Trophoblast cell (in vitro differentiated cells and primary cell): Measurements from ENCODE around the gene PRTN3.

Source experiments
- DNase-seq, 2 donors: peaks; one replicate each; pipeline ENCODE4 v3.0.0-alpha.2; 2016
- H2AFZ ChIP-seq: 2 replicates; pipeline ENCODE4 v1.6.1; 2013; ENCODE audit warnings: low read length, moderate library complexity, mild to moderate bottlenecking; ENCODE audit not compliant: insufficient read depth, poor library complexity
- H2AK5ac ChIP-seq: 2 replicates; pipeline ENCODE4 v1.6.1; 2013; ENCODE audit warnings: mild to moderate bottlenecking, low read length
- H2BK120ac ChIP-seq: 2 replicates; pipeline ENCODE4 v1.6.1; 2013; ENCODE audit warnings: low read length, mild to moderate bottlenecking, moderate library complexity; ENCODE audit not compliant: insufficient read depth, poor library complexity
- H2BK12ac ChIP-seq: 2 replicates; pipeline ENCODE4 v1.6.1; 2013; ENCODE audit warnings: mild to moderate bottlenecking, low read length, moderate library complexity
- H2BK5ac ChIP-seq: 2 replicates; pipeline ENCODE4 v1.6.1; 2013; ENCODE audit warnings: low read length, low read depth, moderate library complexity, mild to moderate bottlenecking; ENCODE audit not compliant: poor library complexity
- H3K14ac ChIP-seq: 2 replicates; pipeline ENCODE4 v1.6.1; 2013; ENCODE audit warnings: mild to moderate bottlenecking, low read length
- H3K18ac ChIP-seq: 2 replicates; pipeline ENCODE4 v1.6.1; 2013; ENCODE audit warnings: mild to moderate bottlenecking, low read length
- H3K23ac ChIP-seq: 2 replicates; pipeline ENCODE4 v1.6.1; 2013; ENCODE audit warnings: low read length
- H3K27ac ChIP-seq: 2 replicates; pipeline ENCODE4 v1.5.1; 2013; ENCODE audit warnings: low read depth, mild to moderate bottlenecking, inconsistent platforms, low read length, moderate library complexity
- H3K27me3 ChIP-seq: 2 replicates; pipeline ENCODE4 v1.6.1; 2013; ENCODE audit warnings: inconsistent platforms, mild to moderate bottlenecking, low read length, moderate library complexity; ENCODE audit not compliant: insufficient read depth
- H3K36me3 ChIP-seq, 2 experiments: 1 replicate in 1 of 2; 2 replicates in 1 of 2; pipeline ENCODE4 v1.6.1; 2013; ENCODE audit warnings: low read length in 2 of 2, mild to moderate bottlenecking in 2 of 2, moderate library complexity in 1 of 2; ENCODE audit not compliant: insufficient read depth in 2 of 2, control insufficient read depth in 1 of 2
- H3K4ac ChIP-seq: 2 replicates; pipeline ENCODE4 v1.6.1; 2013; ENCODE audit warnings: low read depth, mild to moderate bottlenecking, low read length, moderate library complexity
- H3K4me1 ChIP-seq, 2 experiments: 1 replicate in 1 of 2; 2 replicates in 1 of 2; pipeline ENCODE4 v1.6.1; 2013; ENCODE audit warnings: low read length in 2 of 2, mild to moderate bottlenecking in 2 of 2, moderate library complexity in 1 of 2; ENCODE audit not compliant: insufficient read depth in 2 of 2, control insufficient read depth in 1 of 2
- H3K4me2 ChIP-seq: 2 replicates; pipeline ENCODE4 v1.6.1; 2013; ENCODE audit warnings: inconsistent platforms, mild to moderate bottlenecking, low read length, moderate library complexity
- H3K4me3 ChIP-seq: 2 replicates; pipeline ENCODE4 v1.5.1; 2013; ENCODE audit warnings: mild to moderate bottlenecking, low read depth, low read length, inconsistent platforms
- H3K79me1 ChIP-seq: one replicate; pipeline ENCODE4 v1.6.1; 2013; ENCODE audit warnings: low read length
- H3K79me2 ChIP-seq: 2 replicates; pipeline ENCODE4 v1.6.1; 2013; ENCODE audit warnings: low read length, mild to moderate bottlenecking; ENCODE audit not compliant: control insufficient read depth, insufficient read depth, poor library complexity
- H3K9ac ChIP-seq: 2 replicates; pipeline ENCODE4 v1.6.1; 2013; ENCODE audit warnings: mild to moderate bottlenecking, low read length
- H3K9me3 ChIP-seq: 2 replicates; pipeline ENCODE4 v1.6.1; 2013; ENCODE audit warnings: low read depth, mild to moderate bottlenecking, control low read depth, inconsistent platforms, low read length; ENCODE audit not compliant: insufficient read depth
- H4K12ac ChIP-seq: 2 replicates; pipeline ENCODE4 v1.6.1; 2013; ENCODE audit warnings: low read depth, mild to moderate bottlenecking, low read length, moderate library complexity
- H4K8ac ChIP-seq: 2 replicates; pipeline ENCODE4 v1.6.1; 2013; ENCODE audit warnings: low read depth, mild to moderate bottlenecking, low read length, moderate library complexity
- H4K91ac ChIP-seq: one replicate; pipeline ENCODE4 v1.6.1; 2013; ENCODE audit warnings: low read depth, mild to moderate bottlenecking, low read length, moderate library complexity
- WGBS: extraction: QIAGEN DNeasy Blood & Tissue Kit; methylation state at CpG from one replicate; pipeline ENCODE4 v1.1.7; 2013; ENCODE audit warnings: missing lambda C conversion rate; ENCODE audit not compliant: insufficient read length, insufficient coverage; ENCODE audit errors: extremely low coverage; 5-methylcytosine and 5-hydroxymethylcytosine counted together

Gene PRTN3

GRCh38 chr19:855566-856120 lies 14.8 kb downstream of the PRTN3 start:
- Histone ChIP-seq H3K9ac (no peak overlapping the region), H3K4ac (no peak overlapping the region), H2BK12ac (no peak overlapping the region), H4K91ac (no peak overlapping the region), H3K18ac (no peak overlapping the region), H2AFZ (no peak overlapping the region), H3K23ac (no peak overlapping the region), H4K12ac (no peak overlapping the region), H3K4me1 (peaks cover 3 to 5% of the 10 kb centered on the region in 2 experiments), H3K14ac (no peak overlapping the region), H3K79me1 (no peaks in the 10 kb centered on the region), H3K4me2 (no peak overlapping the region), H3K4me3 (no peak overlapping the region), H3K27ac (no peak overlapping the region), H2AK5ac (no peak overlapping the region), H3K79me2 (no peaks in the 10 kb centered on the region), H2BK120ac (no peak overlapping the region), H2BK5ac (no peak overlapping the region), H3K27me3 (peaks cover 3% of the 10 kb centered on the region), H3K36me3 (no peaks in the 10 kb centered on the region), H3K9me3 (peaks cover 5% of the 10 kb centered on the region), H4K8ac (no peak overlapping the region)
- no CpG with 5 or more reads among the region's 40 CpGs for WGBS
- no peak for DNase-seq

- no peaks in the 10 kb centered on the region for H3K36me3 ChIP-seq
- H3K14ac ChIP-seq, result no peak overlapping the region
- no peak overlapping the region for H3K23ac ChIP-seq
- no peak overlapping the region for H3K9ac ChIP-seq
- H3K27me3 ChIP-seq, result peaks cover 11% of the 10 kb centered on the region
- H3K79me1 ChIP-seq, result no peaks in the 10 kb centered on the region
- peaks cover 16% of the 10 kb centered on the region for H3K9me3 ChIP-seq
- no peak overlapping the region for H2BK120ac ChIP-seq
- H3K4ac ChIP-seq, result no peak overlapping the region
- H2BK5ac ChIP-seq, result no peak overlapping the region
- H3K18ac ChIP-seq, result no peak overlapping the region
- peaks cover 4 to 9% of the 10 kb centered on the region in 2 experiments for H3K4me1 ChIP-seq
- no peak overlapping the region for H2AFZ ChIP-seq
- no peak overlapping the region for H3K4me2 ChIP-seq
- no peak overlapping the region for H3K4me3 ChIP-seq
- DNase-seq, result no peak
- H2BK12ac ChIP-seq, result no peak overlapping the region
- no peak overlapping the region for H4K91ac ChIP-seq
- WGBS, result no CpG with 5 or more reads among the region's 9 CpGs
- no peak overlapping the region for H3K27ac ChIP-seq
- no peak overlapping the region for H4K12ac ChIP-seq
- H2AK5ac ChIP-seq, result no peak overlapping the region
- H4K8ac ChIP-seq, result no peak overlapping the region
- H3K79me2 ChIP-seq, result no peaks in the 10 kb centered on the region
These were observed 17.5 kb downstream of the PRTN3 start for GRCh38 chr19:858284-858683.

- H3K14ac ChIP-seq, result no peak within 1 kb of the TSS
- no peak within 1 kb of the TSS for H2BK5ac ChIP-seq
- no peak within 1 kb of the TSS for H3K4ac ChIP-seq
- WGBS, result no CpG with 5 or more reads among the region's 24 CpGs
- H3K27ac ChIP-seq, result no peak within 1 kb of the TSS
- no peak within 1 kb of the TSS for H4K8ac ChIP-seq
- no peak within 1 kb of the TSS for H4K91ac ChIP-seq
- no peak within 1 kb of the TSS for H3K9ac ChIP-seq
- H3K4me1 ChIP-seq, result peaks cover 4 to 9% of the 10 kb centered on the region in 2 experiments
- no peaks in the 10 kb centered on the region for H3K79me1 ChIP-seq
- H3K36me3 ChIP-seq, result no peaks in the 10 kb centered on the region
- no peak for DNase-seq
- H4K12ac ChIP-seq, result no peak within 1 kb of the TSS
- H3K4me3 ChIP-seq, result peak within 1 kb of the TSS; percentile 46
- no peak within 1 kb of the TSS for H2BK120ac ChIP-seq
- peak within 1 kb of the TSS; percentile 27 for H2AFZ ChIP-seq
- no peak within 1 kb of the TSS for H2AK5ac ChIP-seq
- peaks cover 16% of the 10 kb centered on the region for H3K9me3 ChIP-seq
- no peak within 1 kb of the TSS for H2BK12ac ChIP-seq
- H3K27me3 ChIP-seq, result peaks cover 11% of the 10 kb centered on the region
- H3K79me2 ChIP-seq, result no peaks in the 10 kb centered on the region
- no peak within 1 kb of the TSS for H3K23ac ChIP-seq
- peak within 1 kb of the TSS; percentile 47 for H3K4me2 ChIP-seq
- H3K18ac ChIP-seq, result no peak within 1 kb of the TSS
These were observed 18.4 kb downstream of the PRTN3 start, which contains the start of gene CFD for GRCh38 chr19:858868-859843. Gene CFD, plus strand, starts transcription at chr19:859664. Its CDS starts 26 bp downstream, at chr19:859690.

- no peak overlapping the region for H4K91ac ChIP-seq
- no peak for DNase-seq
- H3K9me3 ChIP-seq, result peaks cover 16% of the 10 kb centered on the region
- no peak overlapping the region for H3K4me2 ChIP-seq
- no peak overlapping the region for H3K4me3 ChIP-seq
- no peak overlapping the region for H3K18ac ChIP-seq
- no peak overlapping the region for H3K23ac ChIP-seq
- H3K36me3 ChIP-seq, result no peaks in the 10 kb centered on the region
- peaks cover 11% of the 10 kb centered on the region for H3K27me3 ChIP-seq
- no peaks in the 10 kb centered on the region for H3K79me2 ChIP-seq
- H2BK120ac ChIP-seq, result no peak overlapping the region
- H2AFZ ChIP-seq, result no peak overlapping the region
- H3K27ac ChIP-seq, result no peak overlapping the region
- no peak overlapping the region for H3K4ac ChIP-seq
- no peak overlapping the region for H3K14ac ChIP-seq
- H4K12ac ChIP-seq, result no peak overlapping the region
- no peak overlapping the region for H2BK5ac ChIP-seq
- no peak overlapping the region for H3K9ac ChIP-seq
- H4K8ac ChIP-seq, result no peak overlapping the region
- peaks cover 4 to 9% of the 10 kb centered on the region in 2 experiments for H3K4me1 ChIP-seq
- H2BK12ac ChIP-seq, result no peak overlapping the region
- H2AK5ac ChIP-seq, result no peak overlapping the region
- WGBS, result no CpG with 5 or more reads among the region's 35 CpGs
- no peaks in the 10 kb centered on the region for H3K79me1 ChIP-seq
These were observed 20.4 kb downstream of the PRTN3 start for GRCh38 chr19:861141-861755.
